HepG2 (cell line): ENCODE measurements around the gene SYNPO2L. TPM values are rescaled to one million over a fixed set of nuclear protein-coding genes. Genes with fewer than 3 reads are reported as not detected.
A peak's percentile ranks its signal among the peaks of the same experiment; 100 is the strongest.

Experiments
- BCLAF1 ChIP-seq: fragments of 450-650 bp; IDR thresholded peaks from 2 replicates; pipeline ENCODE4 v1.6.1; 2017; ENCODE audit warnings: mild to moderate bottlenecking
- GATAD1 ChIP-seq: IDR thresholded peaks from 2 replicates; pipeline ENCODE4 v1.6.1; 2016; ENCODE audit warnings: missing genetic modification reagents, missing compliant biosample characterization
- GMEB1 ChIP-seq: sonication (generic); formaldehyde crosslinking; IDR thresholded peaks from 2 replicates; pipeline ENCODE4 v1.5.1; 2020; ENCODE audit warnings: missing genetic modification reagents, mild to moderate bottlenecking, borderline replicate concordance
- HMG20B ChIP-seq: conservative IDR thresholded peaks from 2 replicates; pipeline ENCODE4 v1.6.1; 2016; ENCODE audit warnings: missing genetic modification reagents, missing compliant biosample characterization
- HOXA3 ChIP-seq: sonication (generic); formaldehyde crosslinking; IDR thresholded peaks from 2 replicates; pipeline ENCODE4 v1.5.0; 2020; ENCODE audit warnings: missing genetic modification reagents
- MEF2D ChIP-seq: sonication (generic); formaldehyde crosslinking; IDR thresholded peaks from 2 replicates; pipeline ENCODE4 v1.5.1; 2020; ENCODE audit warnings: mild to moderate bottlenecking, missing genetic modification reagents
- NCOA1 ChIP-seq: sonication (generic); formaldehyde crosslinking; IDR thresholded peaks from 2 replicates; pipeline ENCODE4 v1.9.0; 2021; ENCODE audit warnings: missing genetic modification reagents
- NFE2L1 ChIP-seq: sonication (generic); formaldehyde crosslinking; IDR thresholded peaks from 2 replicates; pipeline ENCODE4 v1.4.0; 2020; ENCODE audit warnings: missing genetic modification reagents, mild to moderate bottlenecking, borderline replicate concordance
- PAX8 ChIP-seq: sonication (generic); formaldehyde crosslinking; IDR thresholded peaks from 2 replicates; pipeline ENCODE4 v1.8.0; 2022; ENCODE audit warnings: mild to moderate bottlenecking, missing genetic modification reagents, borderline replicate concordance
- RXRA ChIP-seq: sonication (generic); formaldehyde crosslinking; IDR thresholded peaks from 2 replicates; pipeline ENCODE4 v1.5.1; 2020; ENCODE audit warnings: missing genetic modification reagents
- SIX4 ChIP-seq: sonication (generic); formaldehyde crosslinking; IDR thresholded peaks from 2 replicates; pipeline ENCODE4 v1.4.0; 2020; ENCODE audit warnings: missing genetic modification reagents
- SRSF9 ChIP-seq: fragments of 200-400 bp; formaldehyde crosslinking; IDR thresholded peaks from 2 replicates; pipeline ENCODE4 v1.6.1; 2018; ENCODE audit warnings: borderline replicate concordance, mild to moderate bottlenecking, low read depth, low read length; ENCODE audit not compliant: insufficient read depth, poor library complexity, severe bottlenecking
- TFDP1 ChIP-seq: IDR thresholded peaks from 2 replicates; pipeline ENCODE4 v1.6.1; 2016; ENCODE audit warnings: missing compliant biosample characterization, missing genetic modification reagents, borderline replicate concordance
- THRA ChIP-seq: sonication (generic); formaldehyde crosslinking; IDR thresholded peaks from 2 replicates; pipeline ENCODE4 v1.4.0; 2020; ENCODE audit warnings: missing genetic modification reagents, borderline replicate concordance
- U2AF2 ChIP-seq: fragments of 200-400 bp; formaldehyde crosslinking; IDR thresholded peaks from 2 replicates; pipeline ENCODE4 v1.6.1; 2017; ENCODE audit warnings: low read depth, mild to moderate bottlenecking, low read length
- ZFAT ChIP-seq: sonication (generic); formaldehyde crosslinking; conservative IDR thresholded peaks from 2 replicates; pipeline ENCODE4 v1.8.1; 2023; ENCODE audit warnings: missing genetic modification reagents, inconsistent platforms
- ZNF180 ChIP-seq: sonication (generic); formaldehyde crosslinking; IDR thresholded peaks from 2 replicates; pipeline ENCODE4 v1.4.0; 2020; ENCODE audit warnings: low read depth, missing genetic modification reagents, borderline replicate concordance
- ZNF713 ChIP-seq: sonication (generic); formaldehyde crosslinking; IDR thresholded peaks from 2 replicates; pipeline ENCODE4 v1.4.0; 2020; ENCODE audit warnings: mild to moderate bottlenecking, missing genetic modification reagents
- ZNF784 ChIP-seq: sonication (generic); formaldehyde crosslinking; IDR thresholded peaks from 2 replicates; pipeline ENCODE4 v1.5.1; 2020; ENCODE audit warnings: missing genetic modification reagents, mild to moderate bottlenecking, borderline replicate concordance
- polyA plus RNA-seq, 8 experiments: library from polyadenylated mRNA; depleted of rRNA in 3 of 8; stranded (reverse) in 7 of 8; unstranded in 1 of 8; fragments of >200 nt; fragmentation: Illumina TruSeq in 4 of 8; extraction: Trizol in 4 of 8; gene quantifications; 2 replicates each; pipeline versions ENCODE4 v1.2.1 to v1.2.3, GENCODE V29; 2011 to 2016; ENCODE audit warnings: low read depth in 4 of 8, missing spikeins in 1 of 8, mixed read lengths in 1 of 8; ENCODE audit not compliant: insufficient read depth in 1 of 8
- total RNA-seq, 5 experiments: library from RNA; depleted of rRNA; stranded (reverse); fragments of >200 nt; fragmentation: Illumina TruSeq; extraction: Trizol; gene quantifications; 2 replicates each; pipeline ENCODE4 v1.2.3, GENCODE V29; 2016; ENCODE audit warnings: low read depth in 1 of 5

The SYNPO2L gene
- total and polyA plus RNA-seq, 2 of the 13 experiments (the other 11 are each of a cell fraction or from before 2014, with no cell fraction given) = not detected

GRCh38 chr10:73625884-73626752, 29.7 kb downstream of the SYNPO2L start (continued):
- no peak for TF ChIP-seq BCLAF1
- TF ChIP-seq RXRA = 0 out of 2 replicates have a peak, but pooled peaks have one; percentile 33
- TF ChIP-seq THRA (CRISPR knock-in tag) = peak; percentile 37; the same call in 1 of the 2 replicates
- TF ChIP-seq ZNF784 (CRISPR knock-in tag) = 0 out of 2 replicates have a peak, but pooled peaks have one; percentile 35
- 0 out of 2 replicates have a peak, but pooled peaks have one; percentile 28 for TF ChIP-seq ZNF713 (CRISPR knock-in tag)
- peak; percentile 40; the same call in 1 of the 2 replicates for TF ChIP-seq TFDP1 (CRISPR knock-in tag)
- peak; percentile 96 for TF ChIP-seq U2AF2
- TF ChIP-seq HOXA3 (CRISPR knock-in tag) = peak; percentile 95
- no peak for TF ChIP-seq SRSF9
- TF ChIP-seq PAX8 (CRISPR knock-in tag) = 0 out of 2 replicates have a peak, but pooled peaks have one; percentile 41
- no peak for TF ChIP-seq ZNF180
- TF ChIP-seq NFE2L1 = no peak
- no peak for TF ChIP-seq HMG20B (CRISPR knock-in tag)
- no peak for TF ChIP-seq ZFAT (CRISPR knock-in tag)
- 0 out of 2 replicates have a peak, but pooled peaks have one; percentile 40 for TF ChIP-seq MEF2D (CRISPR knock-in tag)
- peak; percentile 37; the same call in 1 of the 2 replicates for TF ChIP-seq GMEB1 (CRISPR knock-in tag)
- peak; percentile 93 for TF ChIP-seq GATAD1 (CRISPR knock-in tag)
- TF ChIP-seq NCOA1 (CRISPR knock-in tag) = no peak
- TF ChIP-seq SIX4 = no peak
